Measurements from ENCODE around the gene PNMA8B. TPM values are rescaled to one million over a fixed set of nuclear protein-coding genes. Genes with fewer than 3 reads are reported as not detected.

PNMA8B gene
- polyA plus RNA-seq, 1 donor: 1.7 TPM

GRCh38 chr19:46456930-46457329 is 38.7 kb downstream of the PNMA8B start:
- no peaks in the 10 kb centered on the region for H3K27me3 ChIP-seq (ENCODE audit: control insufficient read depth, insufficient read depth, low read length)
- H3K4me1 ChIP-seq (ENCODE audit: control insufficient read depth, insufficient read depth, low read length): no peaks in the 10 kb centered on the region
- DNase-seq: no peak
- H3K36me3 ChIP-seq (ENCODE audit: control insufficient read depth, insufficient read depth, low read length): no peaks in the 10 kb centered on the region
- H3K27ac ChIP-seq (ENCODE audit: low read length): no peak overlapping the region
- H3K9me3 ChIP-seq (ENCODE audit: control insufficient read depth, low read depth, low read length): no peaks in the 10 kb centered on the region
- H3K4me3 ChIP-seq (ENCODE audit: low read length): no peak overlapping the region
- 100% methylated on average over 1 of the region's 5 CpGs for WGBS (ENCODE audit: insufficient coverage, low lambda C conversion rate)

- Histone ChIP-seq H3K9me3 (ENCODE audit: control insufficient read depth, low read depth, low read length) (no peaks in the 10 kb centered on the region), H3K4me1 (ENCODE audit: control insufficient read depth, insufficient read depth, low read length) (no peaks in the 10 kb centered on the region), H3K27ac (ENCODE audit: low read length) (no peak overlapping the region), H3K4me3 (ENCODE audit: low read length) (no peak overlapping the region), H3K27me3 (ENCODE audit: control insufficient read depth, insufficient read depth, low read length) (no peaks in the 10 kb centered on the region), H3K36me3 (ENCODE audit: control insufficient read depth, insufficient read depth, low read length) (no peaks in the 10 kb centered on the region)
- no CpG with 5 or more reads among the region's 3 CpGs for WGBS (ENCODE audit: insufficient coverage, low lambda C conversion rate)
- DNase-seq: no peak
Observed at GRCh38 chr19:46454244-46454643, 41.4 kb downstream of the PNMA8B start.

- Histone ChIP-seq H3K9me3 (ENCODE audit: control insufficient read depth, low read depth, low read length) (no peaks in the 10 kb centered on the region), H3K36me3 (ENCODE audit: control insufficient read depth, insufficient read depth, low read length) (no peaks in the 10 kb centered on the region), H3K4me3 (ENCODE audit: low read length) (no peak overlapping the region), H3K4me1 (ENCODE audit: control insufficient read depth, insufficient read depth, low read length) (no peaks in the 10 kb centered on the region), H3K27ac (ENCODE audit: low read length) (no peak overlapping the region), H3K27me3 (ENCODE audit: control insufficient read depth, insufficient read depth, low read length) (no peaks in the 10 kb centered on the region)
- no peak for DNase-seq
- WGBS (ENCODE audit: insufficient coverage, low lambda C conversion rate): no CpG with 5 or more reads among the region's 6 CpGs
Observed at GRCh38 chr19:46453661-46454060, 42.0 kb downstream of the PNMA8B start.

- no CpG with 5 or more reads among the region's 4 CpGs for WGBS (ENCODE audit: insufficient coverage, low lambda C conversion rate)
- Histone ChIP-seq H3K4me1 (ENCODE audit: control insufficient read depth, insufficient read depth, low read length) (no peaks in the 10 kb centered on the region), H3K27me3 (ENCODE audit: control insufficient read depth, insufficient read depth, low read length) (no peaks in the 10 kb centered on the region), H3K9me3 (ENCODE audit: control insufficient read depth, low read depth, low read length) (no peaks in the 10 kb centered on the region), H3K27ac (ENCODE audit: low read length) (no peak overlapping the region), H3K36me3 (ENCODE audit: control insufficient read depth, insufficient read depth, low read length) (no peaks in the 10 kb centered on the region), H3K4me3 (ENCODE audit: low read length) (no peak overlapping the region)
- no peak for DNase-seq
Observed at GRCh38 chr19:46452186-46452585, 43.5 kb downstream of the PNMA8B start.

GRCh38 chr19:46451352-46451751 is 44.3 kb downstream of the PNMA8B start:
- no peaks in the 10 kb centered on the region for H3K36me3 ChIP-seq (ENCODE audit: control insufficient read depth, insufficient read depth, low read length)
- H3K4me1 ChIP-seq (ENCODE audit: control insufficient read depth, insufficient read depth, low read length): no peaks in the 10 kb centered on the region
- 80% methylated on average over 1 of the region's 6 CpGs for WGBS (ENCODE audit: insufficient coverage, low lambda C conversion rate)
- no peak overlapping the region for H3K4me3 ChIP-seq (ENCODE audit: low read length)
- H3K27me3 ChIP-seq (ENCODE audit: control insufficient read depth, insufficient read depth, low read length): no peaks in the 10 kb centered on the region
- no peaks in the 10 kb centered on the region for H3K9me3 ChIP-seq (ENCODE audit: control insufficient read depth, low read depth, low read length)
- no peak for DNase-seq
- H3K27ac ChIP-seq (ENCODE audit: low read length): no peak overlapping the region

GRCh38 chr19:46450737-46451136 is 44.9 kb downstream of the PNMA8B start:
- Histone ChIP-seq H3K36me3 (ENCODE audit: control insufficient read depth, insufficient read depth, low read length) (no peaks in the 10 kb centered on the region), H3K4me3 (ENCODE audit: low read length) (no peak overlapping the region), H3K27ac (ENCODE audit: low read length) (no peak overlapping the region), H3K9me3 (ENCODE audit: control insufficient read depth, low read depth, low read length) (no peaks in the 10 kb centered on the region), H3K27me3 (ENCODE audit: control insufficient read depth, insufficient read depth, low read length) (no peaks in the 10 kb centered on the region), H3K4me1 (ENCODE audit: control insufficient read depth, insufficient read depth, low read length) (no peaks in the 10 kb centered on the region)
- DNase-seq: no peak
- WGBS (ENCODE audit: insufficient coverage, low lambda C conversion rate): no CpG with 5 or more reads among the region's 5 CpGs

GRCh38 chr19:46449228-46449627 is 46.4 kb downstream of the PNMA8B start:
- Histone ChIP-seq H3K4me3 (ENCODE audit: low read length) (no peak overlapping the region), H3K36me3 (ENCODE audit: control insufficient read depth, insufficient read depth, low read length) (no peaks in the 10 kb centered on the region), H3K4me1 (ENCODE audit: control insufficient read depth, insufficient read depth, low read length) (no peaks in the 10 kb centered on the region), H3K9me3 (ENCODE audit: control insufficient read depth, low read depth, low read length) (no peaks in the 10 kb centered on the region), H3K27ac (ENCODE audit: low read length) (no peak overlapping the region), H3K27me3 (ENCODE audit: control insufficient read depth, insufficient read depth, low read length) (no peaks in the 10 kb centered on the region)
- no peak for DNase-seq
- no CpG with 5 or more reads among the region's 7 CpGs for WGBS (ENCODE audit: insufficient coverage, low lambda C conversion rate)

DNA sequence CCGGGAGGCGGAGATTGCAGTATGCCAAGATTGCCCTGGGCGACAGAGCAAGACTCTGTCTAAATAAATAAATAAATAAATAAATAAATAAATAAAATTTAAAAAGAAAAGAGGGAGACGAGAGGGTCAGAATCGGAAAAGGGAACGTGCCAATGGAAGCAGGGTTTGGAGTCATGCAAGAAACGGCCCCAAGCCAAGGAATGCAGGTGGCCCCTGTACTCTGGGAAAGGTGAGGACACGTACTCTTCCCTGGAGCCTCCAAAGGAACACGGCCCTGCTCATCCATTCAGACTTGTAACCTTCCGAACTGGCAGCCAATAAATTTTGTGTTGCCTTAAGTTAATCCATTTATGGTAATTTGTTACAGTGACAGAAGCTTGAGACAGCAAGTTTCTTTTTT is 47.1 kb downstream of the PNMA8B start:
- no peaks in the 10 kb centered on the region for H3K27me3 ChIP-seq (ENCODE audit: control insufficient read depth, insufficient read depth, low read length)
- no peak for DNase-seq
- no peak overlapping the region for H3K4me3 ChIP-seq (ENCODE audit: low read length)
- 100% methylated on average over 4 of the region's 10 CpGs for WGBS (ENCODE audit: insufficient coverage, low lambda C conversion rate)
- H3K27ac ChIP-seq (ENCODE audit: low read length): no peak overlapping the region
- no peaks in the 10 kb centered on the region for H3K9me3 ChIP-seq (ENCODE audit: control insufficient read depth, low read depth, low read length)
- no peaks in the 10 kb centered on the region for H3K36me3 ChIP-seq (ENCODE audit: control insufficient read depth, insufficient read depth, low read length)
- H3K4me1 ChIP-seq (ENCODE audit: control insufficient read depth, insufficient read depth, low read length): no peaks in the 10 kb centered on the region

DNA sequence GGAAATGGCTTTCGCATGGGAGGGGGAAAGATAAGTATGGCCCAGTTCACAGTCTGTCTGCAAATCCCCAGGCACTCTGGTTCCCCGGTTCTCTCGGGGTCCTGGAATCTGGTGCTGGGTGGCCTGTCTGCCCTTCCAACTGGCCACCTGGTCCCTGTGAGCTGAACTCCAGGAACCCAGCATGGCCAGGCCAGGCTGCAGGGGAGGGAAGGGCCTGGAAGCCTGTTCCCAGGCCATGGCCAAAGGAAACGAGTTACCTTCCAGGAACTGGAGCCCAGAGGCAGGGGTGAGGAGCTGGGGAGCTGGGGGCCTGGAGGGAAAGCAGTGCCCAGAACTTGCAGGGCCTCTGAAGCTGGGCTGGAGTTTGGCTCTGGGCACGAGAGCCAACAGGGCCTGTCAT is 47.8 kb downstream of the PNMA8B start:
- no CpG with 5 or more reads among the region's 5 CpGs for WGBS (ENCODE audit: insufficient coverage, low lambda C conversion rate)
- no peak for DNase-seq

GRCh38 chr19:46447006-46447405 is 48.7 kb downstream of the PNMA8B start:
- DNase-seq: no peak
- H3K4me1 ChIP-seq (ENCODE audit: control insufficient read depth, insufficient read depth, low read length): no peaks in the 10 kb centered on the region
- no CpG with 5 or more reads among the region's 3 CpGs for WGBS (ENCODE audit: insufficient coverage, low lambda C conversion rate)
- H3K27me3 ChIP-seq (ENCODE audit: control insufficient read depth, insufficient read depth, low read length): no peaks in the 10 kb centered on the region
- no peaks in the 10 kb centered on the region for H3K36me3 ChIP-seq (ENCODE audit: control insufficient read depth, insufficient read depth, low read length)
- H3K9me3 ChIP-seq (ENCODE audit: control insufficient read depth, low read depth, low read length): no peaks in the 10 kb centered on the region
- no peak overlapping the region for H3K4me3 ChIP-seq (ENCODE audit: low read length)
- H3K27ac ChIP-seq (ENCODE audit: low read length): no peak overlapping the region

More for the DNA sequence above, 47.8 kb downstream of the PNMA8B start:
- H3K27ac ChIP-seq (ENCODE audit: low read length): no peak overlapping the region
- H3K36me3 ChIP-seq (ENCODE audit: control insufficient read depth, insufficient read depth, low read length): no peaks in the 10 kb centered on the region
- no peak overlapping the region for H3K4me3 ChIP-seq (ENCODE audit: low read length)
- H3K4me1 ChIP-seq (ENCODE audit: control insufficient read depth, insufficient read depth, low read length): no peaks in the 10 kb centered on the region
- H3K9me3 ChIP-seq (ENCODE audit: control insufficient read depth, low read depth, low read length): no peaks in the 10 kb centered on the region
- H3K27me3 ChIP-seq (ENCODE audit: control insufficient read depth, insufficient read depth, low read length): no peaks in the 10 kb centered on the region

- H3K9me3 ChIP-seq (ENCODE audit: control insufficient read depth, low read depth, low read length): no peaks in the 10 kb centered on the region
- H3K4me1 ChIP-seq (ENCODE audit: control insufficient read depth, insufficient read depth, low read length): no peaks in the 10 kb centered on the region
- no peaks in the 10 kb centered on the region for H3K27me3 ChIP-seq (ENCODE audit: control insufficient read depth, insufficient read depth, low read length)
- WGBS (ENCODE audit: insufficient coverage, low lambda C conversion rate): 0% methylated on average over 1 of the region's 15 CpGs
- no peak overlapping the region for H3K27ac ChIP-seq (ENCODE audit: low read length)
- no peak for DNase-seq
- no peaks in the 10 kb centered on the region for H3K36me3 ChIP-seq (ENCODE audit: control insufficient read depth, insufficient read depth, low read length)
- H3K4me3 ChIP-seq (ENCODE audit: low read length): no peak overlapping the region
Observed at GRCh38 chr19:46446021-46446420, 49.6 kb downstream of the PNMA8B start.

All from large intestine (tissue), 3 donors.